MM.1S (cell line): ENCODE measurements around the gene BUD23.
"Not testable (repeated sequence)": the region's sequence is repeated elsewhere in the genome, so short reads cannot be mapped to it uniquely, and the experiment has no call there.

ENCODE experiments used
- DNase-seq: peaks from one replicate; pipeline ENCODE4 v3.0.0-alpha.2; 2015
- H2AFZ ChIP-seq: fragments of 300-600 bp; sonication (generic); 2 replicates; pipeline ENCODE4 v1.6.0; 2016; ENCODE audit warnings: antibody characterized with exemption, low read length
- H3F3A ChIP-seq: fragments of 300-600 bp; sonication (generic); 2 replicates; pipeline ENCODE4 v1.6.1; 2016; ENCODE audit warnings: mild to moderate bottlenecking, antibody characterized with exemption, low read length, moderate library complexity, mixed read lengths; ENCODE audit not compliant: insufficient read depth
- H3K27ac ChIP-seq: fragments of 300-600 bp; sonication (generic); 2 replicates; pipeline ENCODE4 v1.5.1; 2016; ENCODE audit warnings: mild to moderate bottlenecking, low read length
- H3K27me3 ChIP-seq: fragments of 300-600 bp; sonication (generic); replicated peaks from 2 replicates; pipeline ENCODE4 v1.6.0; 2016; ENCODE audit warnings: low read length; ENCODE audit not compliant: insufficient read depth
- H3K36me3 ChIP-seq: fragments of 300-600 bp; sonication (generic); replicated peaks from 2 replicates; pipeline ENCODE4 v1.6.1; 2016; ENCODE audit warnings: mild to moderate bottlenecking, low read length, mixed read lengths; ENCODE audit not compliant: insufficient read depth
- H3K4me1 ChIP-seq: fragments of 300-600 bp; sonication (generic); 2 replicates; pipeline ENCODE4 v1.6.1; 2016; ENCODE audit warnings: low read length, mixed read lengths
- H3K4me2 ChIP-seq: fragments of 300-600 bp; sonication (generic); 2 replicates; pipeline ENCODE4 v1.6.0; 2016; ENCODE audit warnings: low read depth, low read length
- H3K4me3 ChIP-seq: fragments of 300-600 bp; sonication (generic); 2 replicates; pipeline ENCODE4 v1.5.1; 2016; ENCODE audit warnings: low read length, mixed read lengths
- H3K79me2 ChIP-seq: fragments of 300-600 bp; sonication (generic); 2 replicates; pipeline ENCODE4 v1.6.1; 2016; ENCODE audit warnings: mixed run types, low read length, mixed read lengths
- H3K9ac ChIP-seq: fragments of 300-600 bp; sonication (generic); 2 replicates; pipeline ENCODE4 v1.6.1; 2016; ENCODE audit warnings: low read length, mixed read lengths
- H3K9me2 ChIP-seq: fragments of 300-600 bp; sonication (generic); replicated peaks from 2 replicates; pipeline ENCODE4 v1.6.1; 2016; ENCODE audit warnings: mild to moderate bottlenecking, low read length, mixed read lengths; ENCODE audit not compliant: insufficient read depth
- H3K9me3 ChIP-seq: fragments of 300-600 bp; sonication (generic); replicated peaks from 2 replicates; pipeline ENCODE4 v1.6.1; 2016; ENCODE audit warnings: mild to moderate bottlenecking, low read length, mixed read lengths; ENCODE audit not compliant: insufficient read depth
- H4K20me1 ChIP-seq: fragments of 300-600 bp; sonication (generic); 2 replicates; pipeline ENCODE4 v1.6.1; 2016; ENCODE audit warnings: mild to moderate bottlenecking, low read length, moderate library complexity, mixed read lengths; ENCODE audit not compliant: insufficient read depth
- EZH2 ChIP-seq: fragments of 300-600 bp; sonication (generic); optimal IDR thresholded peaks from 2 replicates; pipeline ENCODE3; 2017; ENCODE audit warnings: low read depth, mild to moderate bottlenecking, antibody characterized with exemption, low read length, mixed read lengths
- EZH2phosphoT487 ChIP-seq: fragments of 300-600 bp; sonication (generic); IDR thresholded peaks from 2 replicates; pipeline ENCODE4 v1.6.1; 2018; ENCODE audit warnings: antibody characterized with exemption, low read length
- TF ChIP-seq, protein P1 (sequence below): fragments of 300-600 bp; sonication (generic); IDR thresholded peaks from 2 replicates; pipeline ENCODE4 v1.5.1; 2016; ENCODE audit warnings: antibody characterized with exemption, low read length, mixed read lengths

Gene BUD23

GRCh38 chr7:73712773-73713172, 29.4 kb downstream of the BUD23 start:
- no peak overlapping the region for H2AFZ ChIP-seq
- no peak for DNase-seq
- no peaks in the 10 kb centered on the region for H3K27me3 ChIP-seq
- no peaks in the 10 kb centered on the region for H3K36me3 ChIP-seq
- H3K9me3 ChIP-seq, result no peaks in the 10 kb centered on the region
- H3F3A ChIP-seq, result no peaks in the 10 kb centered on the region
- no peak overlapping the region for H3K27ac ChIP-seq
- no peaks in the 10 kb centered on the region for H4K20me1 ChIP-seq
- no peak overlapping the region for H3K4me3 ChIP-seq
- no peak overlapping the region for H3K9ac ChIP-seq
- no peaks in the 10 kb centered on the region for H3K79me2 ChIP-seq
- TF ChIP-seq, protein P1, sequence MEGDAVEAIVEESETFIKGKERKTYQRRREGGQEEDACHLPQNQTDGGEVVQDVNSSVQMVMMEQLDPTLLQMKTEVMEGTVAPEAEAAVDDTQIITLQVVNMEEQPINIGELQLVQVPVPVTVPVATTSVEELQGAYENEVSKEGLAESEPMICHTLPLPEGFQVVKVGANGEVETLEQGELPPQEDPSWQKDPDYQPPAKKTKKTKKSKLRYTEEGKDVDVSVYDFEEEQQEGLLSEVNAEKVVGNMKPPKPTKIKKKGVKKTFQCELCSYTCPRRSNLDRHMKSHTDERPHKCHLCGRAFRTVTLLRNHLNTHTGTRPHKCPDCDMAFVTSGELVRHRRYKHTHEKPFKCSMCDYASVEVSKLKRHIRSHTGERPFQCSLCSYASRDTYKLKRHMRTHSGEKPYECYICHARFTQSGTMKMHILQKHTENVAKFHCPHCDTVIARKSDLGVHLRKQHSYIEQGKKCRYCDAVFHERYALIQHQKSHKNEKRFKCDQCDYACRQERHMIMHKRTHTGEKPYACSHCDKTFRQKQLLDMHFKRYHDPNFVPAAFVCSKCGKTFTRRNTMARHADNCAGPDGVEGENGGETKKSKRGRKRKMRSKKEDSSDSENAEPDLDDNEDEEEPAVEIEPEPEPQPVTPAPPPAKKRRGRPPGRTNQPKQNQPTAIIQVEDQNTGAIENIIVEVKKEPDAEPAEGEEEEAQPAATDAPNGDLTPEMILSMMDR, result no peak
- TF ChIP-seq EZH2phosphoT487 (no peak), EZH2 (no peak)
- no peaks in the 10 kb centered on the region for H3K9me2 ChIP-seq
- H3K4me1 ChIP-seq, result no peaks in the 10 kb centered on the region
- H3K4me2 ChIP-seq, result no peak overlapping the region

- not testable (repeated sequence) for H3K79me2 ChIP-seq, H3K27ac ChIP-seq, H3F3A ChIP-seq, H2AFZ ChIP-seq, H3K4me3 ChIP-seq, DNase-seq, H3K9me3 ChIP-seq, H4K20me1 ChIP-seq, H3K4me1 ChIP-seq, H3K9ac ChIP-seq, H3K9me2 ChIP-seq, H3K4me2 ChIP-seq, H3K36me3 ChIP-seq, H3K27me3 ChIP-seq
Measured at GRCh38 chr7:73713319-73713718, 29.9 kb downstream of the BUD23 start.

DNA sequence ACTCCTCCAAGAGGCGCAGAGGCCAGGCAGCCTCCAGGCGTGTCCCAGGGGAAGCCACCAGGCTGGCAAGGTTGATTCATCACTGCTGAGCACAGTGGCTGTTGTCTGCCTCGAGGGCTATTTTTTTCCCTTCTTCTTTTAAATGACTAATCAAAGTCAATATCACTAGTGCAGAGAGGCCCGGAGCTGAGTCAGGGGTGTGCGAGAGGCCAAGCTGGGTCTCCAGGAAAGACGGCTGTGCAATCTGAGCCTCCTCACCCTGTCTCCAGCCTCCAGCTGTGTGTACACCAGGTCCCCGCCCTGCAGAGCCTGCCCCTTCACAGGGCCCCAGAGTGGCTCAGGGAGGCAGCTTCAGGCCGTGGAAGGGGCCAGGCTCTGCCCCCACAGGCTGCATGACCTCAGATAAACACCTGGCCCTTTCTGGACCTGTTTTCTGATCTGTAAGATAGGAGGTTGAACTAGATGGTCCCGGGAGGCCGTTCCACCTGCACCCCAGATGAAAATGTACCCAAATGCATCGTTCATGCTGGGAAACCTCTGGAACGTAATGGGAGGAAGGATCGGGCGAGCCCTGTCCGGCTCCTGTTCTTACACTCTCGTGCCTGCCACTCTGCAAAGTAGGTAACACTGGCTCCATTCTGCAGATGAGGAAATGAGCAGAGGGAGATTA, 32.4 kb downstream of the BUD23 start:
- Histone ChIP-seq H3K4me2 (no peak overlapping the region), H3K79me2 (0 out of 2 replicates have a peak, but pooled peaks cover 4% of the 10 kb centered on the region), H3K27me3 (peaks cover 7% of the 10 kb centered on the region), H3K9me3 (no peaks in the 10 kb centered on the region), H3K9me2 (no peaks in the 10 kb centered on the region), H3F3A (no peaks in the 10 kb centered on the region), H3K9ac (no peak overlapping the region), H3K4me1 (no peaks in the 10 kb centered on the region), H3K36me3 (no peaks in the 10 kb centered on the region), H4K20me1 (no peaks in the 10 kb centered on the region), H2AFZ (no peak overlapping the region), H3K27ac (no peak overlapping the region), H3K4me3 (no peak overlapping the region)
- DNase-seq, result no peak
- TF ChIP-seq, protein P1, result no peak
- TF ChIP-seq EZH2phosphoT487 (no peak), EZH2 (no peak)

DNA sequence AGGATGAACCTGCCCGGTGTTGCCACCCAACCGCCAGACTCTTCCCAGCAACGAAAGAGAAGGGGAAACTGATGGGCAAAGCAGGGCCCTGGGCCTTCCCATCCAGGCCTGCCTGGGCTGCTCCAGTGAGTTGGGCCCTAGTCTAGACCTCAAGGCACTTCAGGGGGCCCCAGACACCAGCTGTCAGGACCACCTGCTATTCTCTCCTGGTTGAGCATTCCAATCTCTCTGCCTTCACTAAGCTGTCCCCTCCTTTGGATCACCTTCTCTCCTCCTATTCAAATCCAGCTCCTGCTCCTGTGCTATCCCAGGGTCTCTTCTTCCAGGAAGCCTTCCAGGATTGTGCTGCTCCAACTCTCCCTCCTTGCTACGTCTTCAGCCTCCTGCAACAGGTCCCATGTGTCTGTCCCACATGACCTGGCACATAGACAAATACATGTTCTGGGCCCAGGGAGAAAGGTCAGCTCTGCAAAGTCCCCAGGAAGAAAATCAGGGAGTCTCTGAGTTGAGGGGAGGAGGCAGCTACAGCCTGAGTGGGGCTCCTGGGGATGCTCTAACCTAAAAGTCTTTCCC, 33.0 kb downstream of the BUD23 start:
- Histone ChIP-seq H3K27me3 (peaks cover 10% of the 10 kb centered on the region), H3K4me3 (no peak overlapping the region), H3K27ac (no peak overlapping the region), H3K4me2 (no peak overlapping the region), H3K36me3 (no peaks in the 10 kb centered on the region), H3K79me2 (0 out of 2 replicates have a peak, but pooled peaks cover 4% of the 10 kb centered on the region), H4K20me1 (no peaks in the 10 kb centered on the region), H3K9ac (no peak overlapping the region), H3F3A (no peaks in the 10 kb centered on the region), H3K4me1 (no peaks in the 10 kb centered on the region), H2AFZ (no peak overlapping the region), H3K9me2 (no peaks in the 10 kb centered on the region), H3K9me3 (no peaks in the 10 kb centered on the region)
- TF ChIP-seq EZH2, result no peak
- TF ChIP-seq EZH2phosphoT487, result no peak
- no peak for DNase-seq
